ENCODE measurements around the gene IL11RA. TPM values are rescaled to one million over a fixed set of nuclear protein-coding genes. Genes with fewer than 3 reads are reported as not detected.
A peak's percentile ranks its signal among the peaks of the same experiment; 100 is the strongest.

Gene IL11RA
- total and polyA plus RNA-seq, 10 of the 15 experiments (the other 5 are each of a cell fraction or from before 2014, with no cell fraction given), result 0.32 to 5.8 (median 2.2) TPM

DNA sequence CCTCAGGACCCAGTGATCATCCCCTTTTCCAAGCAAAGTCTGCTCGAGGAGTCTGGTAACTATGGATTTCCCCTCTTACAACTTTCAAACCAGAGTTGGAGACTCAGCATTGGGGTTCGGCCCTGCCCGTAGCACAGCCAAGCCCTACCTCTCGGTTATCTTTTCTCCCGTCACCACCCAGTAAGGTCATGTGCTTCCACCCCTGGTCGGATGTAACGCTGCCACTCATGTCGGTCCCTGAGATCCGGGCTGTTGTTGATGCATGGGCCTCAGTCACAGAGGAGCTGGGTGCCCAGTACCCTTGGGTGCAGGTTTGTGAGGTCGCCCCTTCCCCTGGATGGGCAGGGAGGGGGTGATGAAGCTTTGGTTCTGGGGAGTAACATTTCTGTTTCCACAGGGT, 4.3 kb upstream of the IL11RA start:
- H2AFZ ChIP-seq (ENCODE audit: control insufficient read depth, low read depth, low read length), result no peak overlapping the region
- H3K9ac ChIP-seq (ENCODE audit: control insufficient read depth, insufficient read depth, low read length), result peak overlapping the region; percentile 92
- no TSS peak for BruUV-seq (replicated peaks)
- no peaks in the 10 kb centered on the region for H3K27me3 ChIP-seq (replicated peaks in 1 of 2; ENCODE audit: control insufficient read depth in 2 of 2, insufficient read depth in 2 of 2, low read length in 1 of 2)
- H3K27ac ChIP-seq (ENCODE audit: control insufficient read depth, insufficient read depth), result peak overlapping the region; percentile 78
- FAIRE-seq, result no peak
- peak overlapping the region; percentile 74 for H3K4me3 ChIP-seq
- no peaks in the 10 kb centered on the region for H3K9me3 ChIP-seq (replicated peaks; ENCODE audit: control insufficient read depth, insufficient read depth, low read length)
- no peak for ATAC-seq
- in situ Hi-C loops (cut with MboI), result no loop called here
- ChIA-PET POLR2A (interaction anchor here (1.3 to 3.4 kb wide), 4 partner anchors 9 to 27 kb away, joined by 3 to 25 read pairs (median 5); partner anchors contain the start of genes DCTN3 and SIGMAR1), CTCF (interaction anchor here (1.7 to 5.9 kb wide), 3 partner anchors 12 to 55 kb away, joined by 14 to 103 read pairs (median 23); partner anchors contain the start of gene SIGMAR1), RAD21 (ENCODE audit: unreplicated experiment) (interaction anchor here (3.0 kb wide), 1 partner anchor 10 kb away, joined by 14 read pairs; the partner anchor contains the start of gene SIGMAR1), SMC1A (ENCODE audit: uncharacterized antibody, unreplicated experiment) (no interaction called here)
- H3K4me1 ChIP-seq (ENCODE audit: control insufficient read depth, insufficient read depth, low read length), result peaks cover 19% of the 10 kb centered on the region
- WGBS (ENCODE audit: insufficient coverage, insufficient replicate concordance, low lambda C conversion rate, missing lambda C conversion rate), result 73% methylated on average over 10 of the region's 10 CpGs
- peak overlapping the region; percentile 99 for H3K4me2 ChIP-seq (ENCODE audit: control insufficient read depth, insufficient read depth)
- no peak for DNase-seq (ENCODE audit: low read depth, low spot score)
- H4K20me1 ChIP-seq (ENCODE audit: control insufficient read depth, insufficient read depth), result no peaks in the 10 kb centered on the region; the same call in 1 of the 2 replicates
- intact Hi-C loops (cut with micrococcal nuclease; ENCODE audit: unreplicated experiment), result no loop called here
- peaks cover 17% of the 10 kb centered on the region for H3K79me2 ChIP-seq (ENCODE audit: control insufficient read depth, insufficient read depth, low read length)
- TF ChIP-seq, protein P1, sequence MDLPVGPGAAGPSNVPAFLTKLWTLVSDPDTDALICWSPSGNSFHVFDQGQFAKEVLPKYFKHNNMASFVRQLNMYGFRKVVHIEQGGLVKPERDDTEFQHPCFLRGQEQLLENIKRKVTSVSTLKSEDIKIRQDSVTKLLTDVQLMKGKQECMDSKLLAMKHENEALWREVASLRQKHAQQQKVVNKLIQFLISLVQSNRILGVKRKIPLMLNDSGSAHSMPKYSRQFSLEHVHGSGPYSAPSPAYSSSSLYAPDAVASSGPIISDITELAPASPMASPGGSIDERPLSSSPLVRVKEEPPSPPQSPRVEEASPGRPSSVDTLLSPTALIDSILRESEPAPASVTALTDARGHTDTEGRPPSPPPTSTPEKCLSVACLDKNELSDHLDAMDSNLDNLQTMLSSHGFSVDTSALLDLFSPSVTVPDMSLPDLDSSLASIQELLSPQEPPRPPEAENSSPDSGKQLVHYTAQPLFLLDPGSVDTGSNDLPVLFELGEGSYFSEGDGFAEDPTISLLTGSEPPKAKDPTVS (IDR thresholded peaks at IDR 0.05; ENCODE audit: low read depth, low read length), result no peak
- TF ChIP-seq, protein P2, sequence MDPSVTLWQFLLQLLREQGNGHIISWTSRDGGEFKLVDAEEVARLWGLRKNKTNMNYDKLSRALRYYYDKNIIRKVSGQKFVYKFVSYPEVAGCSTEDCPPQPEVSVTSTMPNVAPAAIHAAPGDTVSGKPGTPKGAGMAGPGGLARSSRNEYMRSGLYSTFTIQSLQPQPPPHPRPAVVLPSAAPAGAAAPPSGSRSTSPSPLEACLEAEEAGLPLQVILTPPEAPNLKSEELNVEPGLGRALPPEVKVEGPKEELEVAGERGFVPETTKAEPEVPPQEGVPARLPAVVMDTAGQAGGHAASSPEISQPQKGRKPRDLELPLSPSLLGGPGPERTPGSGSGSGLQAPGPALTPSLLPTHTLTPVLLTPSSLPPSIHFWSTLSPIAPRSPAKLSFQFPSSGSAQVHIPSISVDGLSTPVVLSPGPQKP (IDR thresholded peaks at IDR 0.05; ENCODE audit: low read depth, low read length), result no peak
- no peak for TF ChIP-seq YBX1 (IDR thresholded peaks at IDR 0.05)
- TF ChIP-seq ESRRA (IDR thresholded peaks at IDR 0.05; ENCODE audit: low read length), result no peak
- no peak for TF ChIP-seq KAT2A (conservative IDR thresholded peaks at IDR 0.05; ENCODE audit: control insufficient read depth, low read depth, low read length)
- peaks cover 2 to 13% of the 10 kb centered on the region in 2 experiments; a peak in 3 of 4 replicates for H3K36me3 ChIP-seq (ENCODE audit: control insufficient read depth in 2 of 2, insufficient read depth in 2 of 2, low read length in 1 of 2)
